Nephron (organoid): ENCODE measurements around the gene ASRGL1.

Experiments
- H3K27ac Mint-ChIP-seq, 3 experiments: 2 replicates each; pipeline ENCODE4 v1.8.0; 2020; ENCODE audit warnings: mixed read lengths in 3 of 3, mild to moderate bottlenecking in 2 of 3, moderate library complexity in 1 of 3
- H3K27me3 Mint-ChIP-seq: 2 replicates; pipeline ENCODE4 v1.8.0; 2021; ENCODE audit warnings: low read depth, mild to moderate bottlenecking, moderate library complexity, mixed read lengths
- H3K36me3 Mint-ChIP-seq: 2 replicates; pipeline ENCODE4 v1.8.0; 2020; ENCODE audit warnings: low read depth, mixed read lengths
- H3K4me1 Mint-ChIP-seq: 2 replicates; pipeline ENCODE4 v1.8.0; 2020; ENCODE audit warnings: mixed read lengths
- H3K4me3 Mint-ChIP-seq, 3 experiments: 2 replicates each; pipeline ENCODE4 v1.8.0; 2020; ENCODE audit warnings: mild to moderate bottlenecking in 3 of 3, mixed read lengths in 3 of 3, moderate library complexity in 2 of 3
- H3K9me3 Mint-ChIP-seq: 2 replicates; pipeline ENCODE4 v1.8.0; 2020; ENCODE audit warnings: mixed read lengths
- TF ChIP-seq, protein P1 (sequence below), 3 experiments: fragments of 200-600 bp; sonication (generic); IDR thresholded peaks; one replicate each; pipeline ENCODE4 v1.5.0; 2021; ENCODE audit warnings: antibody characterized with exemption in 3 of 3; ENCODE audit not compliant: unreplicated experiment in 3 of 3

ASRGL1 gene

DNA sequence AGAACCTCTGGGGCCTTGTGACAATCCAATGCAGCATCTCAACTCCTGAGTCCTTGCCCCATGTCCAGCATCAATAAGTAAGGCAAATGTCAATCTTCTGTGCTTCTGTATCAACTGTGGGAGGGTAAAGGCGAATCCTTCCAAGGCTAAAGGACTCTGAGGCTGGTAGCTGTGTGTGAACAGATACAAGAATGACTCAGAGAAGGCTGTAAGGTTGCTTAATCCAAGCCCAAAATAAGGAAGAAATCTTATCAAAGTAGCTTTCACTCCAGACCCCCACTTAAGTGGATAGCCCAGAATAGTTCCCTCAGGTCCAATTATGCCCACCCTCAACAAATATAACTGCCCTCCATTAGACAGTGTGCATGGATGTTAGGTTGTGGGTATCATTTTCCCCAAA, 53.5 kb downstream of the ASRGL1 start:
- no peak overlapping the region for H3K4me3 Mint-ChIP-seq
- peaks cover 27% of the 10 kb centered on the region for H3K4me1 Mint-ChIP-seq
- TF ChIP-seq, protein P1, sequence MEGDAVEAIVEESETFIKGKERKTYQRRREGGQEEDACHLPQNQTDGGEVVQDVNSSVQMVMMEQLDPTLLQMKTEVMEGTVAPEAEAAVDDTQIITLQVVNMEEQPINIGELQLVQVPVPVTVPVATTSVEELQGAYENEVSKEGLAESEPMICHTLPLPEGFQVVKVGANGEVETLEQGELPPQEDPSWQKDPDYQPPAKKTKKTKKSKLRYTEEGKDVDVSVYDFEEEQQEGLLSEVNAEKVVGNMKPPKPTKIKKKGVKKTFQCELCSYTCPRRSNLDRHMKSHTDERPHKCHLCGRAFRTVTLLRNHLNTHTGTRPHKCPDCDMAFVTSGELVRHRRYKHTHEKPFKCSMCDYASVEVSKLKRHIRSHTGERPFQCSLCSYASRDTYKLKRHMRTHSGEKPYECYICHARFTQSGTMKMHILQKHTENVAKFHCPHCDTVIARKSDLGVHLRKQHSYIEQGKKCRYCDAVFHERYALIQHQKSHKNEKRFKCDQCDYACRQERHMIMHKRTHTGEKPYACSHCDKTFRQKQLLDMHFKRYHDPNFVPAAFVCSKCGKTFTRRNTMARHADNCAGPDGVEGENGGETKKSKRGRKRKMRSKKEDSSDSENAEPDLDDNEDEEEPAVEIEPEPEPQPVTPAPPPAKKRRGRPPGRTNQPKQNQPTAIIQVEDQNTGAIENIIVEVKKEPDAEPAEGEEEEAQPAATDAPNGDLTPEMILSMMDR (IDR thresholded peaks at IDR 0.05; ENCODE audit: unreplicated experiment in 3 of 3): no peak
- no peaks in the 10 kb centered on the region for H3K9me3 Mint-ChIP-seq
- no peak overlapping the region for H3K27ac Mint-ChIP-seq
- H3K27me3 Mint-ChIP-seq: no peaks in the 10 kb centered on the region
- H3K36me3 Mint-ChIP-seq: no peaks in the 10 kb centered on the region

DNA sequence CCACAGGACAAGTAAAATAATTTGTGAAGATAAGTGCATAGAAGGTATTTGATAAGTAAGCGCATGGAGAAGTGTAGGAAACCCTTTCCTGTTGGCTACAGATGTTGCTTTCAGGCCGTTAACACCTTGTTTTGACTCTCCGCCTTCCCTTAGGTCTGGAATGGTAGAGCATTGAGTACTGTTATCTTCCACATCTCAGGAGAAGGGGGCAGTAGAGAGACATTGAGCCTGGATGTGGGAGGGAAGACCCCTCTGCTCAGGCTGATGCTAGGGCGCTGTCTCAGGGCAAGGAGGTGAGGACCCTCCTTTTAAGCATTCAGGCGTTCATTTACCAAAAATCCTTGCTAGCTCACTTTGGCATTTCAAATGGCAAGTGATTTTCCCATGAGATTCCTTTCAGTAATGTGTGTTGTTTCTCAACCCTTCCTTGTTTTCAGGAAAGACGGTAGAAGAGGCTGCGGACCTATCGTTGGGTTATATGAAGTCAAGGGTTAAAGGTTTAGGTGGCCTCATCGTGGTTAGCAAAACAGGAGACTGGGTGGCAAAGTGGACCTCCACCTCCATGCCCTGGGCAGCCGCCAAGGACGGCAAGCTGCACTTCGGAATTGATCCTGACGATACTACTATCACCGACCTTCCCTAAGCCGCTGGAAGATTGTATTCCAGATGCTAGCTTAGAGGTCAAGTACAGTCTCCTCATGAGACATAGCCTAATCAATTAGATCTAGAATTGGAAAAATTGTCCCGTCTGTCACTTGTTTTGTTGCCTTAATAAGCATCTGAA, 54.6 kb downstream of the ASRGL1 start:
- Mint-ChIP-seq H3K27me3 (no peaks in the 10 kb centered on the region), H3K4me1 (peaks cover 35% of the 10 kb centered on the region), H3K9me3 (no peaks in the 10 kb centered on the region), H3K4me3 (no peak overlapping the region), H3K36me3 (no peaks in the 10 kb centered on the region), H3K27ac (no peak overlapping the region)
- TF ChIP-seq, protein P1 (IDR thresholded peaks at IDR 0.05; ENCODE audit: unreplicated experiment in 3 of 3): no peak

DNA sequence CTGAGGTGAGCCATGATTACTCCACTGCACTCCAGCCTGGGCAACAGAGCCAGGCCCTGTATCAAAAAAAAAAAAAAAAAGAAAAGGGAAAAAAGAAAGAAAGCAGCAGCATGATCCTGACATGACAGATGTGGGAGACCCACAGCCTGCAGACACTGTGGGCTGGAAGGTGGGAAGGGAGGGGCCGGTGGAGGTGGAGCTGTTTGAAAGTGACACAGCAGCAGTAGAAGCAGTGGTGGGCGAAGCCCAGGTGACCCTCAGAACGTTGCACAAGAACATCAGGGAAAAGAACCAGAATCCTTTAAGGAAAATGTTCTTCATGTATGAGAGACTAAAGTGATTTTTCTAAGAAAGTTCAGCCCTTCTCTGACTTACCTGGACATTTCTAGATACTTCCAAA, 55.3 kb downstream of the ASRGL1 start:
- Mint-ChIP-seq H3K36me3 (no peaks in the 10 kb centered on the region), H3K27me3 (no peaks in the 10 kb centered on the region), H3K27ac (no peak overlapping the region), H3K9me3 (no peaks in the 10 kb centered on the region), H3K4me1 (peaks cover 34% of the 10 kb centered on the region), H3K4me3 (no peak overlapping the region)
- TF ChIP-seq, protein P1 (IDR thresholded peaks at IDR 0.05; ENCODE audit: unreplicated experiment in 3 of 3): no peak

DNA sequence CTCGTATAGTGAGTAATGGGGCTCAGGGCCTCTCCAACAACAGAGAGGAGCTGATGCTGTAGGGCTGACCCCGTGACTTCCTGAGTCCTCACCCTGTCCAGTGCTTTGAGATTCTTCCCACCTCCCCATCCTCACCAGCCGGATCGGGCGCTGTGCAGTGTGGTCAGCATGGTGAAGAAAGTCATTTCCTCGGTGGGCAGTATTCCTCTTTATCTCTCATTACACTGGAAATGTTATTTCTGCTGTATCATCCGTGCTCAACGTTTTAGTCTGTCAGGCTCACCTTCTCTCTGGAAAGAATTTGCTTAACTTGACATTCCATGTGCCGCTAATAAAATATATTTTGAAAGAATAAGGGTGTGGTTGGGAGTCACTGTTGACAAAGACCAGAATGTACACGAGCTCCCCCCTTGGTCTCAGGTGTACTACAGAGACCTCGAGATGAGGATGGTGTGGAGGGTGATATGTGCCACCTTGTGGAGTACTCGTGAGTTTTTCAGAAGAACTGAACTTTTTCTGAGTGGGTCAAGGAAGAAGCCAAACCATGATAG, 55.9 kb downstream of the ASRGL1 start:
- no peaks in the 10 kb centered on the region for H3K27me3 Mint-ChIP-seq
- TF ChIP-seq, protein P1 (IDR thresholded peaks at IDR 0.05; ENCODE audit: unreplicated experiment in 3 of 3): peak in 2 of 3 experiments; percentile 12 to 32
- H3K27ac Mint-ChIP-seq: no peak overlapping the region
- H3K36me3 Mint-ChIP-seq: no peaks in the 10 kb centered on the region
- no peaks in the 10 kb centered on the region for H3K9me3 Mint-ChIP-seq
- peaks cover 35% of the 10 kb centered on the region for H3K4me1 Mint-ChIP-seq
- H3K4me3 Mint-ChIP-seq: no peak overlapping the region

DNA sequence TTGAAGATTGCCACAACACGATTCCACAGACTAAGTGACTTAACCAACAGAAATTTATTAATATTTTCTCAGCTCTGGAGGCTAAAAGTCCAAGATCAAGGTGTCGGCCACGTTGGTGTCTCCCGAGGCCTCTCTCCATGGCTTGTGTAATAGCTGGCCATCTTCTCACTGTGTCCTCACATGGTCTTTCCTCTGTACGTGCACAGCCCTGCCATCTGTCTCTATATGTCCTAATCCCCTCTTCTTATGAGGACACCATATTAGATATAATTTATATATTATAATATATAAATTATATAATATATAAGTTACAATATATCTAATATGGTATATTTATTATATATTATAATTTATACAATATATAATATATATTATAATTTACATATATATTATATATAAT, 56.5 kb downstream of the ASRGL1 start:
- H3K27me3 Mint-ChIP-seq: no peaks in the 10 kb centered on the region
- no peak overlapping the region for H3K4me3 Mint-ChIP-seq
- TF ChIP-seq, protein P1 (IDR thresholded peaks at IDR 0.05; ENCODE audit: unreplicated experiment in 3 of 3): no peak
- H3K27ac Mint-ChIP-seq: no peak overlapping the region
- no peaks in the 10 kb centered on the region for H3K36me3 Mint-ChIP-seq
- H3K9me3 Mint-ChIP-seq: no peaks in the 10 kb centered on the region
- H3K4me1 Mint-ChIP-seq: peaks cover 41% of the 10 kb centered on the region
